Measurements from ENCODE around the gene CHST6.
"Not testable (repeated sequence)": the region's sequence is repeated elsewhere in the genome, so short reads cannot be mapped to it uniquely, and the experiment has no call there.

- TF ChIP-seq CTCF (IDR thresholded peaks at IDR 0.05); EZH2 (IDR thresholded peaks at IDR 0.05; ENCODE audit: borderline replicate concordance, insufficient read depth, low read depth, low read length, poor library complexity, severe bottlenecking): not testable (repeated sequence)
Observed at GRCh38 chr16:75456486-75456885, 38.8 kb downstream of the CHST6 start.

All from B cell (primary cell).